H1 (cell line): Measurements from ENCODE around the gene PLPP7. TPM values are rescaled to one million over a fixed set of nuclear protein-coding genes. Genes with fewer than 3 reads are reported as not detected.

Source experiments
- polyA plus RNA-seq, 7 experiments: library from polyadenylated mRNA; depleted of rRNA in 3 of 7; stranded (reverse) in 5 of 7; unstranded in 2 of 7; fragments of >200 nt in 5 of 7; fragments of 200-250 nt in 2 of 7; gene quantifications; 1 replicate in 5 of 7; 2 replicates in 1 of 7; 4 replicates in 1 of 7; pipeline versions ENCODE4 v1.2.1 to v1.2.3, GENCODE V29; 2011 to 2013; ENCODE audit warnings: missing spikeins in 2 of 7, mixed read lengths in 2 of 7
- total RNA-seq: library from RNA; stranded (reverse); fragmentation: NEBNext Ultra II Directional; extraction: Animal tissue kit (Norgen Biotek cat#: 25700); gene quantifications from 2 replicates; pipeline ENCODE4 v1.2.1, GENCODE V29; 2021

PLPP7 gene
- total and polyA plus RNA-seq, 2 of the 8 experiments (the other 6 are each of a cell fraction or from before 2014, with no cell fraction given): 3.4 to 3.9 TPM

Other genes with a start within 250 kb of the PLPP7 start
- 149 and 153 TPM in 2 replicates for gene AIF1L, start 193.2 kb upstream of the PLPP7 start, total RNA-seq
- 68.2 and 70.7 TPM in 2 replicates for gene AIF1L, start 193.2 kb upstream of the PLPP7 start, polyA plus RNA-seq (2011; rRNA removed)
- gene NUP214, start 164.1 kb upstream of the PLPP7 start, total RNA-seq: 39.0 and 50.2 TPM in 2 replicates
- 28.6 and 37.6 TPM in 2 replicates for gene NUP214, start 164.1 kb upstream of the PLPP7 start, polyA plus RNA-seq (2011; rRNA removed)
- gene FAM78A, start 13.2 kb upstream of the PLPP7 start, total RNA-seq: 3.1 and 3.5 TPM in 2 replicates
- 3.1 and 4.1 TPM in 2 replicates for gene FAM78A, start 13.2 kb upstream of the PLPP7 start, polyA plus RNA-seq (2011; rRNA removed)
- 249 and 255 TPM in 2 replicates for gene PRRC2B, start 104.4 kb downstream of the PLPP7 start, total RNA-seq
- gene PRRC2B, start 104.4 kb downstream of the PLPP7 start, polyA plus RNA-seq (2011; rRNA removed): 37.3 and 55.3 TPM in 2 replicates
- 22.3 and 25.7 TPM in 2 replicates for gene POMT1, start 213.2 kb downstream of the PLPP7 start, total RNA-seq
- 33.2 and 41.8 TPM in 2 replicates for gene POMT1, start 213.2 kb downstream of the PLPP7 start, polyA plus RNA-seq (2011; rRNA removed)
- gene UCK1, start 241.5 kb downstream of the PLPP7 start, total RNA-seq: 35.1 and 36.2 TPM in 2 replicates
- gene UCK1, start 241.5 kb downstream of the PLPP7 start, polyA plus RNA-seq (2011; rRNA removed): 42.0 and 47.0 TPM in 2 replicates